ENCODE measurements around the gene NCKAP1.
"Not testable (repeated sequence)": the region's sequence is repeated elsewhere in the genome, so short reads cannot be mapped to it uniquely, and the experiment has no call there.

The NCKAP1 gene

GRCh38 chr2:183057333-183057985, 19.2 kb upstream of the NCKAP1 start:
- no peak overlapping the region for H3K4me3 ChIP-seq (ENCODE audit: control insufficient read depth in 1 of 7, extremely low read depth in 1 of 7, insufficient read depth in 4 of 7, low read depth in 2 of 7, low read length in 6 of 7)
- ChIA-PET CTCF (interaction anchor here (1.4 kb wide), 1 partner anchor 16 kb away, joined by 4 read pairs; no protein-coding TSS in a partner anchor), POLR2A (no interaction called here)
- H3K36me3 ChIP-seq (ENCODE audit: control insufficient read depth in 4 of 4, insufficient read depth in 4 of 4, low read length in 3 of 4), result no peaks in the 10 kb centered on the region
- DNase-seq, result no peak
- H3K27me3 ChIP-seq (replicated peaks in 2 of 5; ENCODE audit: control insufficient read depth in 4 of 5, insufficient read depth in 5 of 5, low read length in 4 of 5), result peaks cover 0 to 8% (median 2%) of the 10 kb centered on the region in 5 experiments
- no peaks in the 10 kb centered on the region for H3K4me1 ChIP-seq (ENCODE audit: control extremely low read depth in 1 of 4, control insufficient read depth in 4 of 4, insufficient read depth in 4 of 4, low read length in 3 of 4)
- H3K9me3 ChIP-seq (ENCODE audit: control extremely low read depth in 1 of 5, control insufficient read depth in 4 of 5, insufficient read depth in 2 of 5, low read depth in 1 of 5, low read length in 4 of 5), result no peaks in the 10 kb centered on the region
- no peak overlapping the region for H3K27ac ChIP-seq (ENCODE audit: insufficient read depth in 1 of 2, low read depth in 1 of 2, low read length in 2 of 2, poor library complexity in 1 of 2, severe bottlenecking in 2 of 2)
- 100% methylated on average over 1 of the region's 3 CpGs for WGBS (ENCODE audit: insufficient coverage)

- Histone ChIP-seq H3K27me3 (replicated peaks in 2 of 5; ENCODE audit: control insufficient read depth in 4 of 5, insufficient read depth in 5 of 5, low read length in 4 of 5) (peaks cover 0 to 22% (median 0%) of the 10 kb centered on the region in 5 experiments), H3K36me3 (ENCODE audit: control insufficient read depth in 4 of 4, insufficient read depth in 4 of 4, low read length in 3 of 4) (no peaks in the 10 kb centered on the region), H3K4me3 (ENCODE audit: control insufficient read depth in 1 of 7, extremely low read depth in 1 of 7, insufficient read depth in 4 of 7, low read depth in 2 of 7, low read length in 6 of 7) (no peak overlapping the region), H3K4me1 (ENCODE audit: control extremely low read depth in 1 of 4, control insufficient read depth in 4 of 4, insufficient read depth in 4 of 4, low read length in 3 of 4) (no peaks in the 10 kb centered on the region), H3K9me3 (ENCODE audit: control extremely low read depth in 1 of 5, control insufficient read depth in 4 of 5, insufficient read depth in 2 of 5, low read depth in 1 of 5, low read length in 4 of 5) (peaks cover 0 to 13% (median 6%) of the 10 kb centered on the region in 5 experiments), H3K27ac (ENCODE audit: insufficient read depth in 1 of 2, low read depth in 1 of 2, low read length in 2 of 2, poor library complexity in 1 of 2, severe bottlenecking in 2 of 2) (no peak overlapping the region)
- CTCF ChIA-PET, result interaction anchor here (2.1 kb wide), 1 partner anchor 9 kb away, joined by 5 read pairs; no protein-coding TSS in a partner anchor
- POLR2A ChIA-PET, result interaction anchor here (0.6 kb wide), 1 partner anchor 252 kb away, joined by 3 read pairs; no protein-coding TSS in a partner anchor
- 93% methylated on average over 4 of the region's 5 CpGs for WGBS (ENCODE audit: insufficient coverage)
- no peak for DNase-seq
Observed at GRCh38 chr2:183049420-183049819, 11.2 kb upstream of the NCKAP1 start.

GRCh38 chr2:183047486-183048125, 9.3 kb upstream of the NCKAP1 start:
- POLR2A ChIA-PET; H3K4me3 ChIP-seq (ENCODE audit: control insufficient read depth in 1 of 7, extremely low read depth in 1 of 7, insufficient read depth in 4 of 7, low read depth in 2 of 7, low read length in 6 of 7); H3K4me1 ChIP-seq (ENCODE audit: control extremely low read depth in 1 of 4, control insufficient read depth in 4 of 4, insufficient read depth in 4 of 4, low read length in 3 of 4); CTCF ChIA-PET; H3K27ac ChIP-seq (ENCODE audit: insufficient read depth in 1 of 2, low read depth in 1 of 2, low read length in 2 of 2, poor library complexity in 1 of 2, severe bottlenecking in 2 of 2); H3K36me3 ChIP-seq (ENCODE audit: control insufficient read depth in 4 of 4, insufficient read depth in 4 of 4, low read length in 3 of 4); DNase-seq: not testable (repeated sequence)
- H3K9me3 ChIP-seq (ENCODE audit: control extremely low read depth in 1 of 5, control insufficient read depth in 4 of 5, insufficient read depth in 2 of 5, low read depth in 1 of 5, low read length in 4 of 5), result peaks cover 0 to 13% (median 6%) of the 10 kb centered on the region in 5 experiments
- H3K27me3 ChIP-seq (replicated peaks in 2 of 5; ENCODE audit: control insufficient read depth in 4 of 5, insufficient read depth in 5 of 5, low read length in 4 of 5), result peaks cover 0 to 17% (median 2%) of the 10 kb centered on the region in 5 experiments
- WGBS (ENCODE audit: insufficient coverage), result 97% methylated on average over 4 of the region's 5 CpGs

GRCh38 chr2:183043580-183043979, 5.3 kb upstream of the NCKAP1 start:
- H3K4me3 ChIP-seq (ENCODE audit: control insufficient read depth in 1 of 7, extremely low read depth in 1 of 7, insufficient read depth in 4 of 7, low read depth in 2 of 7, low read length in 6 of 7); H3K36me3 ChIP-seq (ENCODE audit: control insufficient read depth in 4 of 4, insufficient read depth in 4 of 4, low read length in 3 of 4); H3K27ac ChIP-seq (ENCODE audit: insufficient read depth in 1 of 2, low read depth in 1 of 2, low read length in 2 of 2, poor library complexity in 1 of 2, severe bottlenecking in 2 of 2); H3K4me1 ChIP-seq (ENCODE audit: control extremely low read depth in 1 of 4, control insufficient read depth in 4 of 4, insufficient read depth in 4 of 4, low read length in 3 of 4); DNase-seq; CTCF ChIA-PET; POLR2A ChIA-PET: not testable (repeated sequence)
- H3K27me3 ChIP-seq (replicated peaks in 2 of 5; ENCODE audit: control insufficient read depth in 4 of 5, insufficient read depth in 5 of 5, low read length in 4 of 5), result peaks cover 10 to 47% (median 15%) of the 10 kb centered on the region in 5 experiments
- peaks cover 0 to 13% (median 6%) of the 10 kb centered on the region in 5 experiments for H3K9me3 ChIP-seq (ENCODE audit: control extremely low read depth in 1 of 5, control insufficient read depth in 4 of 5, insufficient read depth in 2 of 5, low read depth in 1 of 5, low read length in 4 of 5)
- WGBS (ENCODE audit: insufficient coverage), result 100% methylated on average over 7 of the region's 8 CpGs

- POLR2A ChIA-PET, result no interaction called here
- Histone ChIP-seq H3K27ac (ENCODE audit: insufficient read depth in 1 of 2, low read depth in 1 of 2, low read length in 2 of 2, poor library complexity in 1 of 2, severe bottlenecking in 2 of 2) (no peak overlapping the region), H3K36me3 (ENCODE audit: control insufficient read depth in 4 of 4, insufficient read depth in 4 of 4, low read length in 3 of 4) (no peaks in the 10 kb centered on the region), H3K9me3 (ENCODE audit: control extremely low read depth in 1 of 5, control insufficient read depth in 4 of 5, insufficient read depth in 2 of 5, low read depth in 1 of 5, low read length in 4 of 5) (no peaks in the 10 kb centered on the region), H3K4me1 (ENCODE audit: control extremely low read depth in 1 of 4, control insufficient read depth in 4 of 4, insufficient read depth in 4 of 4, low read length in 3 of 4) (peaks cover 7 to 27% (median 23%) of the 10 kb centered on the region in 4 experiments), H3K27me3 (replicated peaks in 2 of 5; ENCODE audit: control insufficient read depth in 4 of 5, insufficient read depth in 5 of 5, low read length in 4 of 5) (peaks cover 17 to 61% (median 20%) of the 10 kb centered on the region in 5 experiments), H3K4me3 (ENCODE audit: control insufficient read depth in 1 of 7, extremely low read depth in 1 of 7, insufficient read depth in 4 of 7, low read depth in 2 of 7, low read length in 6 of 7) (no peak overlapping the region)
- 86% methylated on average over 1 of the region's 2 CpGs for WGBS (ENCODE audit: insufficient coverage)
- CTCF ChIA-PET, result interaction anchor here (1.6 to 2.1 kb wide), 2 partner anchors 10 to 17 kb away, joined by 4 to 5 read pairs; no protein-coding TSS in a partner anchor
- DNase-seq, result no peak
Observed at GRCh38 chr2:183040604-183041003, 2.3 kb upstream of the NCKAP1 start.

GRCh38 chr2:183037553-183038340, 510 bp downstream of the NCKAP1 start:
- ChIA-PET POLR2A (no interaction called here), CTCF (interaction anchor here (0.6 kb wide), 1 partner anchor 11 kb away, joined by 3 read pairs; no protein-coding TSS in a partner anchor)
- Histone ChIP-seq H3K27ac (ENCODE audit: insufficient read depth in 1 of 2, low read depth in 1 of 2, low read length in 2 of 2, poor library complexity in 1 of 2, severe bottlenecking in 2 of 2) (peak overlapping the region in 1 of 2 experiments; percentile 38), H3K4me1 (ENCODE audit: control extremely low read depth in 1 of 4, control insufficient read depth in 4 of 4, insufficient read depth in 4 of 4, low read length in 3 of 4) (peaks cover 7 to 30% (median 23%) of the 10 kb centered on the region in 4 experiments), H3K36me3 (ENCODE audit: control insufficient read depth in 4 of 4, insufficient read depth in 4 of 4, low read length in 3 of 4) (no peaks in the 10 kb centered on the region), H3K4me3 (ENCODE audit: control insufficient read depth in 1 of 7, extremely low read depth in 1 of 7, insufficient read depth in 4 of 7, low read depth in 2 of 7, low read length in 6 of 7) (peak overlapping the region in 6 of 7 experiments; percentile 26 to 80 (median 61)), H3K27me3 (replicated peaks in 2 of 5; ENCODE audit: control insufficient read depth in 4 of 5, insufficient read depth in 5 of 5, low read length in 4 of 5) (peaks cover 24 to 81% (median 33%) of the 10 kb centered on the region in 5 experiments), H3K9me3 (ENCODE audit: control extremely low read depth in 1 of 5, control insufficient read depth in 4 of 5, insufficient read depth in 2 of 5, low read depth in 1 of 5, low read length in 4 of 5) (no peaks in the 10 kb centered on the region)
- WGBS (ENCODE audit: insufficient coverage), result under 1% methylated on average over 50 of the region's 91 CpGs
- DNase-seq, result peak; percentile 29 to 67 (median 50)
